ENCODE data around the gene ARSK.

ARSK gene

GRCh38 chr5:95649274-95649673 is 94.4 kb downstream of the ARSK start:
- DNase-seq (ENCODE audit: low read depth in 2 of 2), result no peak

GRCh38 chr5:95649842-95650620 is 95.1 kb downstream of the ARSK start:
- DNase-seq (ENCODE audit: low read depth in 2 of 2), result no peak

GRCh38 chr5:95652849-95653248 is 97.9 kb downstream of the ARSK start:
- no peak for DNase-seq (ENCODE audit: low read depth in 2 of 2)

DNA sequence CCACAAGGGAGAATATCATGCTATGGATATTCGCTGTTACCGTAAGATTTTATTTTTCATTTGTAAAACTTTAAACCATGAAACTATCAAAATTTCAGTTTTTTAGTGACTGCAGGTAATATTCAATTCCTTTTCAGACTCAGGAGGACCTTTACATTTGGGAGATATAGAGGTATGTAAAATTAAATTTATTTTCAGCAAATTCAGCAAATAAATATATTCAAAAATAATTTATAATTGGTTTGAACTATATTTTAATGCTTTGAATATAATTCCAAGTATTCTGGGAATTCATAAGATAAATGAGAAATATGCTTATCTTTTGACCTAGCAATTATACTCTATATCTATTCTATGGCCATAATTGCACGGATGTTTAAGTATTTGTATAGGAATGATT is 99.3 kb downstream of the ARSK start:
- DNase-seq (ENCODE audit: low read depth in 2 of 2), result no peak

Measured in activated CD8-positive, alpha-beta memory T cell treated with anti-CD3 and anti-CD28 coated beads for 4 hours (primary cell).